ENCODE data around the gene ZNF275. TPM values are rescaled to one million over a fixed set of nuclear protein-coding genes. Genes with fewer than 3 reads are reported as not detected.
"Not testable (repeated sequence)": the region's sequence is repeated elsewhere in the genome, so short reads cannot be mapped to it uniquely, and the experiment has no call there.

The ZNF275 gene, protein sequence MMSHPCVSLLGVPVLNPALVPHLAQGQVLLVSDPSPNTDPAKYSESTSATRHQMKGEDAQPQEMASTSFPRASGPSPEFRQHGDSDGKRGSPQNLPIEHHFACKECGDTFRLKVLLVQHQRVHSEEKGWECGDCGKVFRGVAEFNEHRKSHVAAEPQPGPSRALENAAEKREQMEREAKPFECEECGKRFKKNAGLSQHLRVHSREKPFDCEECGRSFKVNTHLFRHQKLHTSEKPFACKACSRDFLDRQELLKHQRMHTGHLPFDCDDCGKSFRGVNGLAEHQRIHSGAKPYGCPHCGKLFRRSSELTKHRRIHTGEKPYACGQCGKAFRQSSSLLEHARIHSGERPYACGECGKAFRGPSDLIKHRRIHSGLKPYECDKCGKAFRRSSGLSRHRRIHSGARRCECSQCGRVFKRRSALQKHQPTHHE
- 17.9 and 19.6 TPM in 2 replicates for total RNA-seq (2014; rRNA removed; shearing (Covaris generic))
- 20.2 and 34.6 TPM in 2 replicates for total RNA-seq (2022)
- percentile 67 among the genes with signal in this experiment for Bru-seq, nascent RNA
- BruChase-seq, experiment 1, labeled RNA remaining after a 6-hour chase, result percentile 68 among the genes with signal in this experiment
- BruChase-seq, experiment 2, labeled RNA remaining after a 2-hour chase, result percentile 89 among the genes with signal in this experiment
- long read RNA-seq, full-length matches to known transcripts, result 1 of 29 reads
- long read RNA-seq, partial matches to known transcripts, result 0 of 29 reads
- long read RNA-seq, other reads (novel, unspliced or antisense), result 28 of 29 reads

DNA sequence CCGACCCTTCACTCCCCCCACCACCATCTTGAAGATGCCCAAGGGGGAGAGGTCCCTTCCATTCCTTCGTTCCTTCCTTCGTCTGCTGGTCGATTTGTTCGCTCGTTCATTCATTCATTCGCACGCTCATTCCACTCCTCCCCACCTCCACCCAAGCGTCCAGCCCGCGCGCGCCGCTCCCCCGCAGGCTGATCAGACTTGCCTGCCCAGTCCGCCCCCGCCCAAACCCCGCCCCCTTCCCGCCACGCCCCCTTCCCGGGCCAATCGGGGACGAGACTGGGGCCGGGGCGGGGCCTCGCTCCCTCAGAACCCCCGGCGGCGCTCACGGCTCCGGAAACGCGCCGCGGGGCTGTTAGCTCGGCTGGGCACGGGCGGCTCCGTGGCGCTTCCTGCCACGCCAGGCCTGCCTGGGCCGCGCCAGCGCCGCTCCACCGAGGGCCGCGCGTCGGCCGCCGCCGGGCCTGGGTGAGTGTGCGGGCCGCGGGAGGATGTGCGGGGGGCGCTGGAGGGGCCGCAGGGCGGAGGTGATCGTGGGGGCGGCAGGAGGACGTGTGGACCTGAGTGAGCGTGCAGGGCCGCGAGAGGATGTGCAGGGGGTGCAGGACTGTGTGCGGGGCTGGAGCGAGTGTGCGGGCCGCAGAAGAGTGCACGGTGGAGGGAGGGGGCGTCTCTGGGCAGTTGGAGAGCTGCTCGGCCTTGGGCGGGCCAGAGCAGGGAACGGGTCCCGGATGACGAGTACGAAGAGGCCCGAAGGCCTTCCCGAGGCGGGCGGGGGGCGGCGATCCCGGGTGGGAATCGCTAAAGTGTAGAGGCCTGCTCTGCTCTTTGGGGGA lies at the start of gene ZNF275:
ZNF275 (plus strand) TSS at position 333 of the 833 bp plus-strand sequence. CDS start 2,527 bp downstream, outside the sequence.
- intact Hi-C loops (cut with micrococcal nuclease; ENCODE audit: unreplicated experiment), result no loop called here
- BruUV-seq (replicated peaks), result no TSS peak
- Histone ChIP-seq H3K9me3 (ENCODE audit: low read length) (no peaks in the 10 kb centered on the region), H2AFZ (ENCODE audit: low read length) (0 out of 2 replicates have a peak within 1 kb of the TSS, but pooled peaks have one; percentile 16), H3K4me1 (ENCODE audit: insufficient read depth, low read length, poor library complexity, severe bottlenecking) (peaks cover 40% of the 10 kb centered on the region), H3K36me3 (ENCODE audit: insufficient read depth, low read length) (peaks cover 21% of the 10 kb centered on the region), H3K4me2 (ENCODE audit: low read length) (peak within 1 kb of the TSS; percentile 79), H4K20me1 (ENCODE audit: insufficient read depth, low read length) (no peaks in the 10 kb centered on the region; the same call in 1 of the 2 replicates), H3K27ac (ENCODE audit: low read depth, low read length, poor library complexity, severe bottlenecking) (no peak within 1 kb of the TSS), H3K9me2 (ENCODE audit: insufficient read depth, low read length) (no peaks in the 10 kb centered on the region; the same call in 1 of the 2 replicates), H3K4me3 (ENCODE audit: low read depth, low read length, poor library complexity, severe bottlenecking) (peak within 1 kb of the TSS; percentile 84), H3K79me2 (ENCODE audit: insufficient read depth, low read depth, low read length) (no peaks in the 10 kb centered on the region)
- peak; percentile 87 for DNase-seq (ENCODE audit: low spot score)
- CTCF ChIA-PET (ENCODE audit: unreplicated experiment), result no interaction called here
- no peak for TF ChIP-seq EZH2phosphoT487 (IDR thresholded peaks at IDR 0.05; ENCODE audit: borderline replicate concordance, low read depth, low read length)
- no peak for TF ChIP-seq CTCF (conservative IDR thresholded peaks at IDR 0.05; ENCODE audit: low read length)
- POLR2A ChIA-PET, result interaction anchor here (1.7 kb wide), 1 partner anchor 40 kb away, joined by 6 read pairs; no protein-coding TSS in a partner anchor

DNA sequence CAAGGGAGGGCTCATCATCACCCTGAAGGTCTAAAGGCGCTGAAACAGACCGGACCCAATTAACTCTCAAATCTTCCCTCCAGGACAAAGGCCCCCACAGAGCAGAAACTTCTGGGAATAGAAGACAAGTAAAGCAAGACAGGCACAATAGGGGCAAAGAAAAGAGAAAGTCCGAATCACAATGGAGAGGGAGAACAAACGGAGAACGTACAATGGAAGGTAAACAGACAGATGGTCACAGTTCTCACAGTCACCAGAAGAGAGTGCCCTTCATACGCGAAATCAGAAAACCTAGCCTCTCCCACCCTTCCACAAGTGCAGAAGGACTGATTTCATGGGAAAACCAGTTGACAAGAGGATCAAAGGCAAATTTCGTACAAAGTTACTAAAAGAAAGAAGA lies 48.3 kb upstream of the ZNF275 start:
- H3K4me1 ChIP-seq (ENCODE audit: insufficient read depth, low read length, poor library complexity, severe bottlenecking); H3K9me2 ChIP-seq (ENCODE audit: insufficient read depth, low read length); CTCF ChIA-PET (ENCODE audit: unreplicated experiment); BruUV-seq (replicated peaks); H3K79me2 ChIP-seq (ENCODE audit: insufficient read depth, low read depth, low read length); H3K9me3 ChIP-seq (ENCODE audit: low read length); POLR2A ChIA-PET; H3K27ac ChIP-seq (ENCODE audit: low read depth, low read length, poor library complexity, severe bottlenecking); H2AFZ ChIP-seq (ENCODE audit: low read length); intact Hi-C loops (cut with micrococcal nuclease; ENCODE audit: unreplicated experiment); H3K4me3 ChIP-seq (ENCODE audit: low read depth, low read length, poor library complexity, severe bottlenecking); H4K20me1 ChIP-seq (ENCODE audit: insufficient read depth, low read length); DNase-seq (ENCODE audit: low spot score); H3K36me3 ChIP-seq (ENCODE audit: insufficient read depth, low read length); H3K4me2 ChIP-seq (ENCODE audit: low read length): not testable (repeated sequence)

- H3K27ac ChIP-seq (ENCODE audit: low read depth, low read length, poor library complexity, severe bottlenecking); BruUV-seq (replicated peaks); POLR2A ChIA-PET; H3K9me3 ChIP-seq (ENCODE audit: low read length); CTCF ChIA-PET (ENCODE audit: unreplicated experiment); H3K79me2 ChIP-seq (ENCODE audit: insufficient read depth, low read depth, low read length); H3K36me3 ChIP-seq (ENCODE audit: insufficient read depth, low read length); H3K4me3 ChIP-seq (ENCODE audit: low read depth, low read length, poor library complexity, severe bottlenecking); intact Hi-C loops (cut with micrococcal nuclease; ENCODE audit: unreplicated experiment); H2AFZ ChIP-seq (ENCODE audit: low read length); DNase-seq (ENCODE audit: low spot score); H4K20me1 ChIP-seq (ENCODE audit: insufficient read depth, low read length); H3K4me1 ChIP-seq (ENCODE audit: insufficient read depth, low read length, poor library complexity, severe bottlenecking); H3K9me2 ChIP-seq (ENCODE audit: insufficient read depth, low read length); H3K4me2 ChIP-seq (ENCODE audit: low read length): not testable (repeated sequence)
These were observed 45.1 kb upstream of the ZNF275 start for GRCh38 chrX:153288807-153289206.

- intact Hi-C loops (cut with micrococcal nuclease; ENCODE audit: unreplicated experiment); H3K79me2 ChIP-seq (ENCODE audit: insufficient read depth, low read depth, low read length); CTCF ChIA-PET (ENCODE audit: unreplicated experiment); BruUV-seq (replicated peaks); H4K20me1 ChIP-seq (ENCODE audit: insufficient read depth, low read length); H3K9me3 ChIP-seq (ENCODE audit: low read length); H3K9me2 ChIP-seq (ENCODE audit: insufficient read depth, low read length); H3K36me3 ChIP-seq (ENCODE audit: insufficient read depth, low read length): not testable (repeated sequence)
- Histone ChIP-seq H3K4me3 (ENCODE audit: low read depth, low read length, poor library complexity, severe bottlenecking) (peak overlapping the region; percentile 37), H2AFZ (ENCODE audit: low read length) (peak overlapping the region; percentile 81; the same call in 1 of the 2 replicates), H3K4me1 (ENCODE audit: insufficient read depth, low read length, poor library complexity, severe bottlenecking) (peaks cover 24% of the 10 kb centered on the region), H3K4me2 (ENCODE audit: low read length) (peak overlapping the region; percentile 57), H3K27ac (ENCODE audit: low read depth, low read length, poor library complexity, severe bottlenecking) (peak overlapping the region; percentile 96)
- POLR2A ChIA-PET, result interaction anchor here (1.0 to 1.6 kb wide), 3 partner anchors 41 to 79 kb away, joined by 3 to 6 read pairs (median 3); partner anchors contain the start of gene ZNF275
- DNase-seq (ENCODE audit: low spot score), result peak; percentile 52
These were observed 40.4 kb upstream of the ZNF275 start for GRCh38 chrX:153293485-153294071.
